Stimulated activated CD8-positive, alpha-beta memory T cell treated with anti-CD3 and anti-CD28 coated beads, Interleukin-15, amount 100 ng/mL, for 1 hour (primary cell): ENCODE data around the gene TBX19.

Experiments used
- DNase-seq: peaks from one replicate; pipeline ENCODE4 v3.0.0-alpha.2; 2020; ENCODE audit warnings: low read depth

TBX19 gene

GRCh38 chr1:168280296-168280927 is at the start of gene TBX19:
Gene TBX19, plus strand, starts transcription at chr1:168280877. Its CDS starts 214 bp downstream, at chr1:168281091.
- no peak for DNase-seq

GRCh38 chr1:168234846-168235547 is 45.7 kb upstream of the TBX19 start:
- DNase-seq, result no peak

- DNase-seq, result no peak
Observed at GRCh38 chr1:168235548-168235885, 45.2 kb upstream of the TBX19 start.

GRCh38 chr1:168235937-168236336 is 44.7 kb upstream of the TBX19 start:
- DNase-seq, result no peak

- no peak for DNase-seq
Observed at GRCh38 chr1:168236836-168237611, 43.7 kb upstream of the TBX19 start.

- DNase-seq, result no peak
Observed at GRCh38 chr1:168243198-168243597, 37.5 kb upstream of the TBX19 start.

- no peak for DNase-seq
Observed at GRCh38 chr1:168243636-168244212, 37.0 kb upstream of the TBX19 start.

- DNase-seq, result no peak
Observed at GRCh38 chr1:168245042-168245441, 35.6 kb upstream of the TBX19 start.

- DNase-seq, result no peak
Observed at GRCh38 chr1:168246506-168246905, 34.2 kb upstream of the TBX19 start.

- DNase-seq, result no peak
Observed at GRCh38 chr1:168252204-168252733, 28.4 kb upstream of the TBX19 start.

GRCh38 chr1:168256164-168256563 is 24.5 kb upstream of the TBX19 start:
- DNase-seq, result no peak

GRCh38 chr1:168257397-168257796 is 23.3 kb upstream of the TBX19 start:
- DNase-seq, result no peak

GRCh38 chr1:168259567-168259966 is 21.1 kb upstream of the TBX19 start:
- no peak for DNase-seq

- DNase-seq, result no peak
Observed at GRCh38 chr1:168260393-168260792, 20.3 kb upstream of the TBX19 start.

GRCh38 chr1:168261390-168261789 is 19.3 kb upstream of the TBX19 start:
- no peak for DNase-seq

GRCh38 chr1:168263130-168263529 is 17.5 kb upstream of the TBX19 start:
- no peak for DNase-seq

- DNase-seq, result no peak
Observed at GRCh38 chr1:168264296-168264695, 16.4 kb upstream of the TBX19 start.

GRCh38 chr1:168265596-168265995 is 15.1 kb upstream of the TBX19 start:
- no peak for DNase-seq

- DNase-seq, result no peak
Observed at GRCh38 chr1:168266644-168267186, 14.0 kb upstream of the TBX19 start.

GRCh38 chr1:168271636-168272035 is 9.0 kb upstream of the TBX19 start:
- no peak for DNase-seq

- no peak for DNase-seq
Observed at GRCh38 chr1:168273575-168273974, 7.1 kb upstream of the TBX19 start.

GRCh38 chr1:168279253-168279652 is 1.4 kb upstream of the TBX19 start:
- DNase-seq, result no peak
